H1 (cell line): ENCODE data around the gene TEX29. TPM values are rescaled to one million over a fixed set of nuclear protein-coding genes. Genes with fewer than 3 reads are reported as not detected.
A peak's percentile ranks its signal among the peaks of the same experiment; 100 is the strongest.

Experiments
- CTCF ChIA-PET: fragments of 300-600 bp; sonication (Branson Sonifier 250); formaldehyde crosslinking; loops from one replicate; lab custom pipeline; 2021; ENCODE audit not compliant: partially characterized antibody; lab: Charles Lee
- POLR2A ChIA-PET: fragments of 300-600 bp; sonication (Branson Sonifier 250); formaldehyde crosslinking; loops from one replicate; lab custom pipeline; 2021; ENCODE audit warnings: inconsistent platforms; ENCODE audit not compliant: partially characterized antibody; lab: Charles Lee
- DNase-seq, 2 experiments: peaks; one replicate each; pipeline versions ENCODE4 v3.0.0 to v3.0.0-alpha.2; 2010 to 2022; ENCODE audit warnings: low spot score in 2 of 2, low read depth in 1 of 2, mixed read lengths in 1 of 2
- FAIRE-seq: peaks from 2 replicates; lab custom pipeline; 2011; peaks lifted over from hg19 to GRCh38; lab: Jason Lieb, UNC
- H2AFZ ChIP-seq: 2 replicates; pipeline ENCODE4 v1.8.1; 2012; ENCODE audit warnings: low read length, inconsistent platforms
- H2AK5ac ChIP-seq: 2 replicates; pipeline ENCODE4 v1.6.1; 2013; ENCODE audit warnings: low read depth, low read length
- H2BK120ac ChIP-seq: replicated peaks from 2 replicates; pipeline ENCODE3; 2013; ENCODE audit warnings: low read depth, low read length, inconsistent platforms
- H2BK12ac ChIP-seq: 2 replicates; pipeline ENCODE4 v1.6.1; 2013; ENCODE audit warnings: low read depth, low read length
- H2BK15ac ChIP-seq: 2 replicates; pipeline ENCODE4 v1.6.1; 2013; ENCODE audit warnings: low read length
- H2BK20ac ChIP-seq: 2 replicates; pipeline ENCODE4 v1.6.1; 2013; ENCODE audit warnings: low read length
- H2BK5ac ChIP-seq: 2 replicates; pipeline ENCODE4 v1.6.1; 2013; ENCODE audit warnings: low read depth, low read length
- H3K14ac ChIP-seq: 2 replicates; pipeline ENCODE4 v1.6.1; 2013; ENCODE audit warnings: inconsistent platforms; ENCODE audit not compliant: insufficient read length
- H3K18ac ChIP-seq: 2 replicates; pipeline ENCODE4 v1.6.1; 2013; ENCODE audit warnings: low read length; ENCODE audit errors: extremely low read depth
- H3K23ac ChIP-seq: 2 replicates; pipeline ENCODE4 v1.6.1; 2013; ENCODE audit warnings: inconsistent platforms; ENCODE audit not compliant: insufficient read length
- H3K23me2 ChIP-seq: 2 replicates; pipeline ENCODE4 v1.6.1; 2013; ENCODE audit warnings: low read depth, low read length
- H3K27ac ChIP-seq: 2 replicates; pipeline ENCODE4 v1.6.1; 2011; ENCODE audit warnings: low read depth, low read length, inconsistent platforms
- H3K27me3 ChIP-seq, 4 experiments: replicated peaks in 1 of 4; 1 replicate in 1 of 4; 2 replicates in 3 of 4; pipeline versions ENCODE4 v1.6.1 to v1.8.1; 2011 to 2013; ENCODE audit warnings: low read length in 3 of 4, mild to moderate bottlenecking in 3 of 4, inconsistent platforms in 2 of 4, mixed read lengths in 2 of 4, moderate library complexity in 1 of 4; ENCODE audit not compliant: control insufficient read depth in 3 of 4, insufficient read depth in 3 of 4; ENCODE audit errors: extremely low read depth in 1 of 4
- H3K36me3 ChIP-seq, 4 experiments: 2 replicates each; pipeline versions ENCODE4 v1.6.1 to v1.8.1; 2011 to 2013; ENCODE audit warnings: mild to moderate bottlenecking in 4 of 4, low read length in 3 of 4, moderate library complexity in 2 of 4, control low read depth in 1 of 4, inconsistent platforms in 1 of 4; ENCODE audit not compliant: insufficient read depth in 4 of 4, control insufficient read depth in 2 of 4
- H3K4ac ChIP-seq: replicated peaks from 2 replicates; pipeline ENCODE3; 2013; ENCODE audit warnings: low read length, low read depth, mixed read lengths, inconsistent platforms; ENCODE audit not compliant: insufficient read length
- H3K4me1 ChIP-seq, 4 experiments: replicated peaks in 1 of 4; 1 replicate in 1 of 4; 2 replicates in 3 of 4; pipeline versions ENCODE4 v1.6.1 to v1.8.1; 2011 to 2013; ENCODE audit warnings: low read length in 3 of 4, inconsistent platforms in 2 of 4, mixed read lengths in 1 of 4; ENCODE audit not compliant: insufficient read depth in 4 of 4, control insufficient read depth in 3 of 4
- H3K4me2 ChIP-seq, 2 experiments: 2 replicates each; pipeline versions ENCODE4 v1.6.1 to v1.8.1; 2011 to 2013; ENCODE audit warnings: low read depth in 2 of 2, low read length in 2 of 2, control low read depth in 1 of 2, inconsistent platforms in 1 of 2, mild to moderate bottlenecking in 1 of 2; ENCODE audit not compliant: insufficient read depth in 1 of 2
- H3K4me3 ChIP-seq, 4 experiments: fragments of 200-600, 300-600 bp in 1 of 4; sonication (generic), shearing (Covaris generic), sonication (Bioruptor Twin) in 1 of 4; 2 replicates each; pipeline versions ENCODE4 v1.5.1 to v1.8.1; 2011 to 2016; ENCODE audit warnings: low read length in 4 of 4, low read depth in 3 of 4, control low read depth in 2 of 4, inconsistent platforms in 2 of 4, mild to moderate bottlenecking in 2 of 4, mixed read lengths in 1 of 4, moderate library complexity in 1 of 4; ENCODE audit not compliant: insufficient read depth in 2 of 4; ENCODE audit errors: extremely low read depth in 1 of 4
- H3K56ac ChIP-seq: replicated peaks from 2 replicates; pipeline ENCODE3; 2013; ENCODE audit warnings: low read depth, mild to moderate bottlenecking, mixed read lengths, low read length, inconsistent platforms; ENCODE audit not compliant: insufficient read length
- H3K79me1 ChIP-seq: 2 replicates; pipeline ENCODE4 v1.6.1; 2013; ENCODE audit warnings: low read depth, low read length, control low read depth
- H3K79me2 ChIP-seq, 2 experiments: 2 replicates each; pipeline versions ENCODE4 v1.6.1 to v1.8.1; 2012 to 2013; ENCODE audit warnings: low read length in 2 of 2, mild to moderate bottlenecking in 2 of 2, inconsistent platforms in 1 of 2; ENCODE audit not compliant: insufficient read depth in 2 of 2, control insufficient read depth in 1 of 2
- H3K9ac ChIP-seq, 4 experiments: replicated peaks in 1 of 4; 1 replicate in 1 of 4; 2 replicates in 3 of 4; pipeline versions ENCODE4 v1.6.1 to v1.8.1; 2011 to 2013; ENCODE audit warnings: low read depth in 3 of 4, low read length in 3 of 4, control low read depth in 2 of 4, mild to moderate bottlenecking in 2 of 4, moderate library complexity in 2 of 4, inconsistent platforms in 1 of 4; ENCODE audit errors: extremely low read depth in 1 of 4
- H3K9me3 ChIP-seq, 2 experiments: 2 replicates each; pipeline versions ENCODE4 v1.6.1 to v1.8.1; 2012 to 2013; ENCODE audit warnings: mild to moderate bottlenecking in 2 of 2, moderate library complexity in 2 of 2, control low read depth in 1 of 2, inconsistent platforms in 1 of 2, low read depth in 1 of 2, low read length in 1 of 2, mixed read lengths in 1 of 2; ENCODE audit not compliant: insufficient read depth in 2 of 2
- H4K20me1 ChIP-seq, 2 experiments: replicated peaks in 1 of 2; 2 replicates each; pipeline versions ENCODE3 to v1.8.1; 2011 to 2013; ENCODE audit warnings: inconsistent platforms in 2 of 2, low read length in 2 of 2, mild to moderate bottlenecking in 1 of 2; ENCODE audit not compliant: insufficient read depth in 2 of 2, control insufficient read depth in 1 of 2
- H4K5ac ChIP-seq: 2 replicates; pipeline ENCODE4 v1.6.1; 2013; ENCODE audit warnings: low read length, low read depth, mixed read lengths, inconsistent platforms; ENCODE audit not compliant: insufficient read length
- H4K8ac ChIP-seq: 2 replicates; pipeline ENCODE4 v1.8.0; 2013; ENCODE audit warnings: mild to moderate bottlenecking, moderate library complexity, low read length, inconsistent platforms; ENCODE audit not compliant: insufficient read depth; ENCODE audit errors: extremely low read depth
- H4K91ac ChIP-seq: replicated peaks from 2 replicates; pipeline ENCODE3; 2013; ENCODE audit warnings: low read length, mixed read lengths, inconsistent platforms; ENCODE audit not compliant: insufficient read length
- CBX8 ChIP-seq: fragments of 300-800, 300-1000 bp; sonication (generic); IDR thresholded peaks from 2 replicates; pipeline ENCODE4 v1.7.1; 2016; ENCODE audit warnings: low read depth, low read length, borderline replicate concordance
- CEBPB ChIP-seq: IDR thresholded peaks from 2 replicates; pipeline ENCODE4 v1.6.1; 2012; ENCODE audit warnings: low read depth, low read length
- HDAC2 ChIP-seq, 2 experiments: fragments of 300-600 bp in 1 of 2; sonication (generic) in 1 of 2; IDR thresholded peaks; 2 replicates each; pipeline ENCODE4 v1.6.1; 2011 to 2012; ENCODE audit warnings: low read depth in 2 of 2, low read length in 2 of 2, mild to moderate bottlenecking in 2 of 2, moderate library complexity in 2 of 2, borderline replicate concordance in 1 of 2, inconsistent platforms in 1 of 2
- HDAC6 ChIP-seq: IDR thresholded peaks from one replicate; pipeline ENCODE4 v1.7.1; 2012; ENCODE audit warnings: low read depth, mild to moderate bottlenecking, inconsistent platforms, low read length, moderate library complexity
- KDM5A ChIP-seq: fragments of 200-600 bp; IDR thresholded peaks from 2 replicates; pipeline ENCODE4 v1.7.1; 2012; ENCODE audit warnings: mild to moderate bottlenecking, low read length, inconsistent platforms, mixed read lengths
- NANOG ChIP-seq: IDR thresholded peaks from 2 replicates; pipeline ENCODE4 v1.6.1; 2011; ENCODE audit warnings: low read length, low read depth, mild to moderate bottlenecking, inconsistent platforms; ENCODE audit not compliant: insufficient read depth, poor library complexity, severe bottlenecking
- NRF1 ChIP-seq: IDR thresholded peaks from 2 replicates; pipeline ENCODE4 v1.6.1; 2011; ENCODE audit warnings: mild to moderate bottlenecking, low read depth, low read length, improper control_type of control experiment
- RFX5 ChIP-seq: IDR thresholded peaks from 2 replicates; pipeline ENCODE4 v1.6.1; 2011; ENCODE audit warnings: low read depth, low read length, improper control_type of control experiment, borderline replicate concordance
- SRF ChIP-seq: IDR thresholded peaks from 2 replicates; pipeline ENCODE4 v1.6.1; 2011; ENCODE audit warnings: mild to moderate bottlenecking, low read depth, low read length, moderate library complexity
- TCF12 ChIP-seq: IDR thresholded peaks from 2 replicates; pipeline ENCODE4 v1.6.1; 2011; ENCODE audit warnings: low read depth, mild to moderate bottlenecking, low read length
- whole genome bisulfite sequencing, 2 experiments: shearing (Covaris generic) in 1 of 2; methylation state at CpG; one replicate each; pipeline versions ENCODE4 v1.1.6 to v1.1.7; 2013 to 2015; ENCODE audit warnings: low lambda C conversion rate in 2 of 2, mixed read lengths in 2 of 2, inconsistent platforms in 1 of 2, low coverage in 1 of 2, missing lambda C conversion rate in 1 of 2; ENCODE audit not compliant: insufficient replicate concordance in 2 of 2, insufficient coverage in 1 of 2, insufficient read length in 1 of 2; ENCODE audit errors: extremely low coverage in 1 of 2, missing lambda C conversion rate in 1 of 2; 5-methylcytosine and 5-hydroxymethylcytosine counted together
- polyA plus RNA-seq, 7 experiments: library from polyadenylated mRNA; depleted of rRNA in 3 of 7; stranded (reverse) in 5 of 7; unstranded in 2 of 7; fragments of >200 nt in 5 of 7; fragments of 200-250 nt in 2 of 7; gene quantifications; 1 replicate in 5 of 7; 2 replicates in 1 of 7; 4 replicates in 1 of 7; pipeline versions ENCODE4 v1.2.1 to v1.2.3, GENCODE V29; 2011 to 2013; ENCODE audit warnings: missing spikeins in 2 of 7, mixed read lengths in 2 of 7
- total RNA-seq: library from RNA; stranded (reverse); fragmentation: NEBNext Ultra II Directional; extraction: Animal tissue kit (Norgen Biotek cat#: 25700); gene quantifications from 2 replicates; pipeline ENCODE4 v1.2.1, GENCODE V29; 2021

Gene TEX29
- total and polyA plus RNA-seq, 2 of the 8 experiments (the other 6 are each of a cell fraction or from before 2014, with no cell fraction given): 0.08 TPM; not detected in 1

DNA sequence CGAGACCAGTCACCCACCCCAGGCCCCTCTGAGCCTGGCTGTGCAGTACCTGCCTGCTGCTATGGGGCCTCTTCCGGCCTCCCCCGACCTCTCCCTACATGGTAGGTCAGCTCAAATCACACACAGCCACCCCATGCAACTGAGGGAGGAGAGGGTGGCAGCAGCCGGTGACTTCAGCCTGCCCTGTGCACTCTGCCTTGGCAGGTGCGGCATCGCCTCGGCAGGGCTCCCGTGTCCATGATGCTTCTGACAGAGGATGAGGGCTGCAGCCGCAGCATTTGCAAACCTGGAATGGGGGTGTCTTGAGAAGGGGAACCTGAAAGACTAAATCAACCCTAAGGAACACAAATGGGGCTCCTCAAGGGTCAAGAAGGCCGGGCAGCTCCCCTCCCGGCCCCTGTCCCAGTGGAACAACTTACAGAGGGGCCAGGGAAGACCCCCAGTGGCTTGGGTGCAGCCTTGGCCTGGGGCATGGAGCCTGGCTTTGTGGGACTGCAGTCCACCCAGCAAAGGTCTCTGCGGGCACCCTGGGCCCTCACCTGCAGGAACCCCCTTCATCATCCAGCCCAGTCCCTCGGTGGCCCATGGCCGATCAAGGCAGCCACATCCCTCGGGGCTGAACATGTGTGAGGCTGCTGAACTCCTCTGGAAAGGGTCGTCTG is 6.7 kb downstream of the TEX29 start:
- no peak overlapping the region for H2AK5ac ChIP-seq
- no peak overlapping the region for H2BK15ac ChIP-seq
- POLR2A ChIA-PET: no interaction called here
- H3K14ac ChIP-seq: no peak overlapping the region
- no peak overlapping the region for H4K8ac ChIP-seq
- no peak overlapping the region for H4K5ac ChIP-seq
- no peak overlapping the region for H3K27ac ChIP-seq
- no peak overlapping the region for H4K91ac ChIP-seq
- no peaks in the 10 kb centered on the region for H3K23me2 ChIP-seq
- TF ChIP-seq CEBPB: no peak
- TF ChIP-seq KDM5A: no peak
- TF ChIP-seq NRF1: no peak
- TF ChIP-seq NANOG: no peak
- TF ChIP-seq RFX5: no peak
- TF ChIP-seq CBX8: no peak
- TF ChIP-seq SRF: no peak
- no peak for TF ChIP-seq HDAC2 (IDR thresholded peaks at IDR 0.05; ENCODE audit: borderline replicate concordance in 1 of 2, low read depth in 2 of 2, low read length in 2 of 2)
- no peak for TF ChIP-seq TCF12
- TF ChIP-seq HDAC6: no peak
- DNase-seq (peak in 1 of 2 experiments; percentile 43), FAIRE-seq (no peak)
- no peak overlapping the region for H3K9ac ChIP-seq
- no peaks in the 10 kb centered on the region for H3K9me3 ChIP-seq
- H2BK120ac ChIP-seq: no peak overlapping the region
- no peak overlapping the region for H2BK12ac ChIP-seq
- no peaks in the 10 kb centered on the region; a peak in 2 of 7 replicates for H3K4me1 ChIP-seq
- no peak overlapping the region for H3K56ac ChIP-seq
- no peaks in the 10 kb centered on the region for H4K20me1 ChIP-seq
- H2AFZ ChIP-seq: no peak overlapping the region
- no peaks in the 10 kb centered on the region for H3K79me2 ChIP-seq
- H3K18ac ChIP-seq: no peak overlapping the region
- no peaks in the 10 kb centered on the region for H3K36me3 ChIP-seq
- no peak overlapping the region for H3K4me3 ChIP-seq
- WGBS, 2 experiments: 92% methylated on average over 13 of the region's 16 CpGs; no CpG with 5 or more reads in 1 of the 2 experiments
- no peaks in the 10 kb centered on the region for H3K79me1 ChIP-seq
- no peaks in the 10 kb centered on the region for H3K27me3 ChIP-seq
- H2BK5ac ChIP-seq: no peak overlapping the region
- no peak overlapping the region for H2BK20ac ChIP-seq
- H3K4ac ChIP-seq: no peak overlapping the region
- CTCF ChIA-PET: interaction anchor here (1.1 kb wide), 1 partner anchor 12 kb away, joined by 3 read pairs; no protein-coding TSS in a partner anchor
- H3K4me2 ChIP-seq: no peak overlapping the region
- no peak overlapping the region for H3K23ac ChIP-seq
